C1 segment of cervical spinal cord (tissue), 14 donors: ENCODE measurements around the gene CUL9.
"Not testable (repeated sequence)": the region's sequence is repeated elsewhere in the genome, so short reads cannot be mapped to it uniquely, and the experiment has no call there.

Experiments
- DNase-seq, 14 donors: peaks; one replicate each; lab custom pipeline; 2025; lab: John Stamatoyannopoulos, UW

The CUL9 gene

DNA sequence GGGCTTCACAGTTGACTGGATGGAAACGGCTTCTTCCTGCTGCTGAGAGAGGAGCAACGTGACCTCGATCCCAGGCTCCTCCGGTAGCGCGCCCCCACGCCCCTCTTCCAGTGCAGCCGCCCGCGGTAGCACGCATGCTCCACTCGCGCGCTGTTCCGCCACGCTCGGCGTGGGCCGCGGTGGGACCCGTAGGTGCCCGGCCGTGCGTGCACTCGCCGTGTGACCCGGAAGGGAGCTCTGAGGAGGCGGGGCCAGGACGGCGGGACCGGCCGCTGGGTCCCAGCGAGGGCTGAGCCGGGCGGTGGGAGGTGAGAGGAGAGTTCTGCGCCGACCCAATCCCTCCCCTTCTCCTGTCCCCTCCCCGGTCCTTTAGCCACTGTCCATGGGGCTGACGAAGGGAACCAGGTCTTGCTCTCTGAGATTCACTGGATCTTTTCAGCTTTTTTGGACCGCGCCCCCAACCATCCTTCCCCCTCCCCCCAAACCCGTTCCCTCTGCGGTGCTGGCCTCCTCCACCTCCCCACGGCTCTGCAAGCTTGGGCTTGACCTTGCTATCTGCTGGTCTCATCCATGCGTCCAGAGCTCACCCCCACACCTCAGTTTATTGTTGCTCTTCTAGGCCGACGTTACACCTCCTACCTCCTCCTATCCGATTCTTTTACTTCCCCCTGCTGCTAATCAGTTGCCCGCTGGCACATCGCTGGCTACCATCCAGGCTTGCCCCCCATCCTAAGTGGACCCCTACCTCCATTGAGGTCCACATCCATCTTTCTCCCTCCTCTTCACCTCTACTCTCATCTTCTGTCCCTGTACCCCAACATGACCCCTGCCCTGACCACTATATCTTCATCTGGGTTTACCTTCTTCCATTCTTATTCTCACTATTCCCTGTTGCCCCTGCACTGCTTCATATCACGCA lies at the start of gene CUL9:
TSS of gene CUL9 (plus strand) at position 255 of the 919 bp plus-strand sequence. CDS start 2,115 bp downstream, outside the sequence.
- DNase-seq: peak; percentile 23 to 91 (median 80)

DNA sequence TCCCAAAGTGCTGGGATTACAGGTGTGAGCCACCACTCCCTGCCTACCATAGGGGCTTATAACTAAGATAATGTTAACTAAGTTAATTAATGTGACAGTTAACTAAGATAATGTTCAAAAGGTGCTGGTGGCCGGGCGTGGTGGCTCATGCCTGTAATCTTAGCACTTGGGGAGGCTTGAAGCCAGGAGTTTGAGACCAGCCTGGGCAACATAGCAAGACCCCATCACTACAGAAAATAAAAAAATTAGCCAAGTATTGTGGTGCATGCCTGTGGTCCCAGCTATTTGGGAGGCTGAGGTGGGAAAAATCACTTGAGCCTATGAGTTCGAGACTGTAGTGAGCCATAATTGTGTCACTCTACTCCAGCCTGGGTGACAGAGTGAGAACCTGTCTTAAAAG lies 43.7 kb upstream of the CUL9 start:
- no peak for DNase-seq

DNA sequence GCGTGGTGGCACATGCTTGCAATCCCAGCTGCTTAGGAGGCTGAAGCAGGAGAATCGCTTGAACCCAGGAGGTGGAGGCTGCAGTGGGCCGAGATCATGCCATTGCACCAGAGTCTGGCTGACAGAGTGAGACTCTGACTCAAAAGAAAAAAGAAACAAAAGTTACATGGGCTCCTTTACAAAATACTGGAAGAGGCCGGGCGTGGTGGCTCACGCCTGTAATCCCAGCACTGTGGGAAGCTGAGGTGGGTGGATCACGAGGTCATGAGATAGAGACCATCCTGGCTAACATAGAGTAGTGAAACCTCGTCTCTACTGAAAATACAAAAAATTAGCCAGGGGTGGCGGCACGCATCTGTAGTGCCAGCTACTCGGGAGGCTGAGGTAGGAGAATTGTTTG lies 42.0 kb upstream of the CUL9 start:
- DNase-seq: not testable (repeated sequence)

DNA sequence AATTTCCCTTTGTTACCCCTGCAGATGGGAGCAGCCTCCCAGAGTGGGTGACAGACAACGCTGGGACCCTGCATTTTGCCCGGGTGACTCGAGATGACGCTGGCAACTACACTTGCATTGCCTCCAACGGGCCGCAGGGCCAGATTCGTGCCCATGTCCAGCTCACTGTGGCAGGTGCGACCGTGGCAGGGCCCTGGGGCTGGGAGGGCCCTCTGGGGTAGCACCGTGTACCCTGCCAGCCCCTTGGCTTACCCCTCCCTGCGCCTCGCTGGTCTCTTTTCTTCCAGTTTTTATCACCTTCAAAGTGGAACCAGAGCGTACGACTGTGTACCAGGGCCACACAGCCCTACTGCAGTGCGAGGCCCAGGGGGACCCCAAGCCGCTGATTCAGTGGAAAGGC lies 40.4 kb upstream of the CUL9 start:
- DNase-seq: no peak

DNA sequence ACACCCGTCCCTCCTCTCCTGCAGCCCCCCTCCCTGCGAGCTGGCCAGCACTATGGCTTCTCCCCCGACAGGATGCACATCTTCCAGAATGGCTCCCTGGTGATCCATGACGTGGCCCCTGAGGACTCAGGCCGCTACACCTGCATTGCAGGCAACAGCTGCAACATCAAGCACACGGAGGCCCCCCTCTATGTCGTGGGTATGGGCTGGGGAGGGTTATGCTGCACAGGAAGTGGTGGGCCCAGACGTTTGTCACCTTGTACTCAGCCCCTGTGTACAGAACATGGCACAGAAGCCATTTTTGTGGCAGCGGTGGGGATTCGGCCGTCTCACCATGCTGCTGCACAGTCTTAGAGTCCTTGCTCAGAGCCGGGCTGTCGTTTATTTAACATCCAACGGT lies 39.9 kb upstream of the CUL9 start:
- DNase-seq: no peak

DNA sequence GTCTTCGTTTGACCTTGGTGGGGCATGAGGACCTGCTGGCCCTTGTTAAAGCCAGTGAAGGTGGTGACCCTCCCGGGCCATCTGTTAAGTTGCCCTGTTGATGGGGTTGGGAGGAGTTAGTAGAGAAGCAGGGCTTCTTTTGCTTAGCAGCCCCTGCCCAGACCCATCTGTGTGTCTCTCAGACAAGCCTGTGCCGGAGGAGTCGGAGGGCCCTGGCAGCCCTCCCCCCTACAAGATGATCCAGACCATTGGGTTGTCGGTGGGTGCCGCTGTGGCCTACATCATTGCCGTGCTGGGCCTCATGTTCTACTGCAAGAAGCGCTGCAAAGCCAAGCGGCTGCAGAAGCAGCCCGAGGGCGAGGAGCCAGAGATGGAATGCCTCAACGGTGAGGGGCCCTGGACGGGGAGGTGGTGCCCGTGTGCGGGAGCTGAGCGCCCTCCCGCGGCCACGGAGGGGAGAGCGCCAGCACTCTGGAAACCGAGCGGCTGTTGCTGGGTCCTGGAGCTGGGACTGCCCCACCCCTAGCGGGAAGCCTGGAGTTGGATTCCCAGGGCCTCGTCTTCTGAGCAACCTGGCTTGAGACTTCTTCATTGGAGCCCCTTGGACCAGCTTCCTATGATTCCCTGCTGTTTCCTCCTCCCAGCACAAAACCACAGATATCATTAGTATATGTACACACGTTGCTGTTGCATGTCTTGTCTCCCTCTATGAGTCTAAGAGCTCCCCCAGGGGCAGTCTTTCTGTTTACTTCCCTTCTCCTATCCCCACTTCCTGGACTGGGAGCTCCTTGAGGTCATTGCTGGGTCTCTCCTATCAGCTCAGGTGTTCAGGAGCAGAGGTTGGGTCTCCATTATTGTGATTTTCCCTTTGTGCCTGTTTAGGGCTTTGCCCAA lies 38.5 kb upstream of the CUL9 start:
- DNase-seq: peak in 13 of 14 donors; percentile 6 to 89 (median 57)

DNA sequence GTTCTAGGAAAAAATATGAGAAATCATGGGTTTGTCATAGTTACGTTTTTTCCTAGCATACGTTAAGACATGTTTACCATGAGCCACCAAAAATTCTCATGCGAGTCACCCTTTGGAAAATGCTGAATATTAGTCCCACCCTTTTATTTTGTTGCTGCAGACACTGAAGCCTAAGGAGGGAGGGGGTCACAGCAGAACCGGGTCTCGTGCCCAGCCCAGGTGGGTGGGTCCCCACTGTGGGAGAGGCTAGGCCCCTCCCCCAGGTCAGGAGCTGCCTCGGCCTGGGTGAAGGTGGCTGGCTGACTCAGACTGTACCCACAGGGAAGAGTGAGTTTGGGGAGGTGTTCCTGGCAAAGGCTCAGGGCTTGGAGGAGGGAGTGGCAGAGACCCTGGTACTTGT lies 37.1 kb upstream of the CUL9 start:
- DNase-seq: no peak

DNA sequence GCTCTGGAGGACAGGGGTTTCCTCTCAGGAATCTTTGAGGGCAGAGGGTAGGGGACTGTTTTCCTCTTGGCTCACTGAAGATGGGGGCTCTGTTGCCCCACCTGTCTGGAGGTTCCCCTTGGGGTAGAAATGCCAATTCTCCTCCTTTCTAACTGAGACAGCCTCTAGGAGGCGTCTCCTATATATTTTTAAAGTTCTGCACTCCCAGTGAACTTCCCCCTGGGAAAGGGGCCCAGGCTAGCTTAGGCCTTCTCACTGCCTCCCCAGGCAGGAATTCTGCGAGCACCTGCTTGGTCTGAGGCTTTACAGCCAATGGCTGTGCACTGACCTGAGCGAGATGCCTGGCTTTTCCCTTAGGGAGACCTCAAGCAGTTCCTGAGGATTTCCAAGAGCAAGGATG lies 35.7 kb upstream of the CUL9 start:
- DNase-seq: no peak

DNA sequence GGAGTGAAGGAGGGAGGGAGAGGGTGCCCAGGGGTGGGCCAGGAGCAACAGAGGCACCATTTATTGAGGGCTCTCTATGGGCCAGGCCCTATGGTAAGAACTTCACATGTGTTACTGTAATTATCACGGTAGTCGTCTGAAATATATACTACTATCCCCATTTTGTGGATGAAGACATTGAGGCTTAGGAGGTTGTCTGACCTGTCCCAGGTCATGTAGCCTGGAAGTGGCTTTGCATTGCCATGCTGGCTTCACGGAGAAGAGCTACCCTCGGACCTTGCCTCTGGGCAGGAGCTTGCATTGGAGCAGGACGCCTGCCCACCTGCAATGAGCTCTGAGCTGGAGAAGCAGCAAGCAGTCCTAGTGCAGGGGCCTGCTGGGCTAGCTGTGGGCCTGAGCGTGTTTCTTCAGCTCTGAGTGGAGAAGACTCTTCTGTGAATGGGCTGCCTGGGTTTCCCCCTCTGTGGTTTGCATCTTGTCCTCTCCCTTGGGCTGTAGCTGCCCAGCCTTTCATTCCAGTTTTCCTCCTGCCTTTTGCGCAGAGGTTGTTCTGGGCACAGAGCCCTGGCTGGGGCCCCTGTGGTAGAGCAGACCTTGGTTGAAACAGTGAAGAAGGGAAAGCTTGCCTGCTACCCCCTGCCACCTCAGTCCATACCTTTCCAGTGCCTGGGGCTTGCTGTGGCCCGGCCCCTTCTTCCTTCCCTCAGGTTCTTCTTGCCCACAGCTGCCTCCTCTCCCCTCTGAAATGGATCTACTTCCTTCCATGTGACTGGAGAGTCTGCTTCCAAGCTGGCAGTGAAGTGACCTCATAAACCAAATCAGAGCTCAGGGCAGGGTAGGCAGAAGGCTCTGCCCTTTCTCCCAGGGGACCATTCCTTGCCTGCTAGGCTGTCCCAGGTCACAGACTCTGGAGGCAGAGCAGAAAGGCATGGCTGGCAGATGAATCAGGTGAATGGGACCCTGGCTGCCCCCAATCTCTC lies 35.0 kb upstream of the CUL9 start:
- no peak for DNase-seq

DNA sequence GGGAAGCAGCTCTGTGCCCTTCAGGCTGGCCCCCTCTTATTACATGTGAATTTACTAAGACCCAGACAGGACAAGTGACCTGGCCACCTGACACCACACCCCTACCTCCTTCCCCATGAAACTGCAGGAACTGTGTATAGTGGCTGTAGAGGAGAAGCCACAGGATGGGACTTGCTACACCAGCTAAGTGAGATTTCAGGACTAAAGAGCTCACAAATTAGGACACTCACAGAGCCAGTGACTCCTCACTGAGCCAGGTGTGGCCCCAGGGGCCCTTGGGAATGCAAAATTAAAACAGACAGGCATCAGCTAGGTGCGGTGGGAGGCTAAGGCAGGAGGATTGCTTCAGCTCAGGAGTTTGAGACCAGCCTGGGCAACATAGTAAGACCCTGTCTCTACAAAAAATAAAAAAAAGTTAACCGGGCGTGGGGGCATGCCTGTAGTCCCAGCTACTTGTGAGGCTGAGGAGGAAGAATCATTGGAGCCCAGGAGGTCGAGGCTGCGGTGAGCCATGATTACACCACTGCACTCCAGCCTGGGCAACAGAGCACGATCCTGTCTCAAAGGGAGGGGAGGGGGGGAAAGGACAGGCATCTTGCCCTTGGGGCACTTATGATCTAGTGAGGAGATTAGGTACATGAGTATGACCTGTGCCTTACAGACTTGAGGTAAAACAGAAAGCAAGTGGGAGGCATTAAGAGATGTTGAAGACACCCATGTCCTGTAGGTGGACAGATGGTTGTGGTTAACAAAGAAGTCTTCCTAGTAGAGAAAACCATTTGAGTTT lies 34.1 kb upstream of the CUL9 start:
- no peak for DNase-seq

DNA sequence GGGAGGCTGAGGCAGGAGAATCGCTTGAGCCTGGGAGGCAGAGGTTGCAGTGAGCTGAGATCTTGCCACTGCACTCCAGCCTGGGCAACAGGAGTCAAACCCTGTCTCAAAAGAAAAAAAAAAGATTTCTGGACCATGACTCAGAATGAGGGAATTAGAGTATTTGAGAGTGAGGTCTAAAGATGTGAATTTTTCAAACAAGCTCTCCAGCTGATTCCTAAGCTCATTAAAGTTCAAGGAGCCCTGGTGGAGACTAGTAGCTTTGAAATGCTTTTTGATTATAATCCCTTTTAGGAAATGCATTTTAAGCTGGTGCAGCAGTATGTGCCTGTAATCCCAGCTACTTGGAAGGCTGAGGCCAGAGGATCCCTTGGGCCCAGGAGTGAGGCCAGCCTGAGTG lies 32.7 kb upstream of the CUL9 start:
- no peak for DNase-seq

DNA sequence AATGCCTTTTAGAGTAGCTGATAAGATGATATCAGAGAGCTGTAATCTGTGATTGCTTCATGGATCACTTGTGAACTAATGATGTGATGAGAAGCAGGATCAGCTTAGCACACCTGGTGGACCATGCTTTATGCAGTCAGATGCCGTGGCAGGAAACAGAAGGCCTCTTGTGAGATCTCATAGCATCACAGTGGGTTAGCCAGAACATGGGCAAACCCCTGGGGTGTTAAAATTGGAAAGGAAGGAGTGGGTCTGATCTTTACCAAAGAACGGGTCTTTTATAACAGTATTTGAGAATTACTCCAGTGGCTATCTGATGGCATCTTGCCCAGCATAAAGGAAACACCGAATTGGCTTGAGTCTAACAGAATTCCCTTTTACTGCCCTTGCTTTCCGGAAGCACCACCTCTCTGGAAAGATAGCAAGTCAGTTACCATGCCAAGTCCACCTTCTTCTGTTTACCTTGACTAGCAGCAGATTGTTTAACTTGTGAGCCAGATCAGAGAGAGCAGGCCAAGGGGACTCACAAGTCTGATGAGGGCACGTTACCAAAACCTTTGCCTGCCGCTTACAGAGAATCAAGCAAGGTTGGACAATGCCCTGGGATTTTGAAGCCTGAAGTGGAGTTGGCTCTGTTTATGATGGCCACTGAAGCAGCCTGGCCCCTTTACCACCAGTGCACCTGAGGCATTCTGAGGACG lies 31.8 kb upstream of the CUL9 start:
- peak in 1 of 14 donors; percentile 62 for DNase-seq

DNA sequence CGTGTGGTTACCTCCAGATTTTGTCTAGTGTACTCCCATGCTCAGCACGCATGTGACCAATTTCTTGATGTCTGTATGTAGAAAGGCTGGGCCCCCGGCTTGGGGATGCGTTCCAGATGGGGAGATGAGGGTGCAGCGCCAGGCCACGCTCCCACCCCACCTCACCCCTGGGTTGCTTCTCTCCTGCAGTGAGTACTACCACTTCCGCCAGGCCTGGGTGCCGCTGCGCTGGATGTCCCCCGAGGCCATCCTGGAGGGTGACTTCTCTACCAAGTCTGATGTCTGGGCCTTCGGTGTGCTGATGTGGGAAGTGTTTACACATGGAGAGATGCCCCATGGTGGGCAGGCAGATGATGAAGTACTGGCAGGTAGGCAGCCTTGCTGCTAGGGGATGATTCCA lies 22.4 kb upstream of the CUL9 start:
- no peak for DNase-seq

DNA sequence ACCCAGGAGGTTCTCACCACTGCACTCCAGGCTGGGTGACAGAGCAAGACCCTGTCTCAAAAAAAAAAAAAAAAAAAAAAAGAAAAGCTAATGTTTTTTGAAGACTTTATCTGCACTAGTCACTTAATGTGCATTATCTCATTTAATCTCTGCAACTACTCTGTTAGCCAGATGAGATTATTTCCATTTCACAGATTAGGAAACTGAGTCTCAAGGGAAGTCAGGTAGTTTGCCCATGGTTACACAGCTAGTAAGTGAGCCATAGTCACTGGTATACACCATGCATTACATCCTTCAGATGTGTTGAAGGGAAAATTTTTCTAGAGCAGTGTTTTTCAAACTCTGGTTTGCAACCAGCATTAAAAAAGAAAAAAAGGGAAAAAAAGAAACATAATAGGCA lies 18.1 kb upstream of the CUL9 start:
- DNase-seq: no peak

DNA sequence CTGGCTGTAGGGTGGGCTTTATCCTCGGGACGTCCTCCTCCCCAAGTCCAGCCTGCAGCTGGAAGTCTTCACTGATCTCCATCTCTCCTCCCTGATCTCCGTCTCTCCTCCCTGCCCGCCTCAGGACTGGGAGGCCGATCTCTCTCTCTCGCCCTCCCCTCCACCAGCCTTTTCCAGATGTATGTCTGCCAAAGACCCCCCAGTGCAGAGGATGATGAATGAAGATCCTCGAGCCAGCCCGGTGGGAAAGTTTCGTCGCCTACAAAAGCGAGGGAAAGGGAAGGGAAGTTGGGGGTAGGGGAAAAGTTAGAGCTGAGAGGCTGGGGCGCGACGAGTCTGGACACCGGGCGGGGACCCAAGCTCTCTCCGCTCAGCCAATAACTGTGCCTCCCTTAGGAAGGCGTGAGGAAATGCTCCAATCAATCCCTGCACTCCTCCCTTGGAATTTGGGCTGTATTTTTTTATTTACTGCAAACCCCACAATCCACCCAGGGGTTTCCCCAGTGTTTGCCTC lies 11.5 kb upstream of the CUL9 start:
- DNase-seq: peak in 2 of 14 donors; percentile 32 to 56

DNA sequence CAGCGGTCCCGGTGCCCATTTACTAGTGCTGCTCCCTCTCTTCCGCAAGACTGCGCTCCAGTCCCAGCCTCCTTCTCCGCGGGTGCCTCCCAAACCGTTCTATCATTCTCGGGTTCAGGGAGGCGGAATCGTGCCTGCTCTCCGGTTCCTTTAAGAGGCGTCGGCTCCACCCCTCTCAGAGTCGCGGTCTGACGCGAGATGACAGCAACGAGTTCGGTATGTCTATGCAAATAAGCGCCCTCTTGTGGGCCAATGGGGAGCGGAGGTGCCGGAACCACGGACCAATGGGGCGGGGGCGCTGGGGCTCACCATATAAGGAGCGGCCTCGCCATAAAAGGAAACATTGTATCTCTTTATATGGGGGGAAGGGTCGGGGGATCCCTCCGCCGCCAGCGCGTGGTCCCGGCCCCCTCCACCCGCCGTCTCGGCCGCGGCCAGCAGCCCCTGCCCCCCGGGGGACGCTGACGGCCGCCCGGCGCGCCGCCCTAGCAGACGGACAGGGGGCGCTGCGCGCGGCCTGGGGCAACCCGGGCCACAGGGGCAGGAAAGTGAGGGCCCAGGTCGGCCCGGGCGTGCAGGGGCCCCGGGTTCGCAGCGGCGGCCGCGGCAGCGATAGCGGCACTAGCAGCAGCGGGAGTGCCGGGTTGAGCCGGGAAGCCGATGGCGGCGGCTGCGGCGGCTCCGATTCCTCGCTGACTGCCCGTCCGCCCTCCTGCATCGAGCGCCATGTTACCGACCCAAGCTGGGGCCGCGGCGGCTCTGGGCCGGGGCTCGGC lies 10.9 kb upstream of the CUL9 start, which contains the start of gene SRF:
TSS of gene SRF (plus strand) at position 339 of the 776 bp plus-strand sequence. CDS start at position 727, 388 bp downstream.
- peak; percentile 89 to 99 (median 98) for DNase-seq

DNA sequence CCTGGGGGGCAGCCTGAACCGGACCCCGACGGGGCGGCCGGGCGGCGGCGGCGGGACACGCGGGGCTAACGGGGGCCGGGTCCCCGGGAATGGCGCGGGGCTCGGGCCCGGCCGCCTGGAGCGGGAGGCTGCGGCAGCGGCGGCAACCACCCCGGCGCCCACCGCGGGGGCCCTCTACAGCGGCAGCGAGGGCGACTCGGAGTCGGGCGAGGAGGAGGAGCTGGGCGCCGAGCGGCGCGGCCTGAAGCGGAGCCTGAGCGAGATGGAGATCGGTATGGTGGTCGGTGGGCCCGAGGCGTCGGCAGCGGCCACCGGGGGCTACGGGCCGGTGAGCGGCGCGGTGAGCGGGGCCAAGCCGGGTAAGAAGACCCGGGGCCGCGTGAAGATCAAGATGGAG lies 10.3 kb upstream of the CUL9 start:
- peak in 2 of 14 donors; percentile 48 to 50 for DNase-seq
